Measurements from ENCODE around the gene LBHD1. TPM values are rescaled to one million over a fixed set of nuclear protein-coding genes. Genes with fewer than 3 reads are reported as not detected.

LBHD1 gene
- total RNA-seq, 4 donors from 2014 or later = 7.5 to 16.1 (median 10.1) TPM

DNA sequence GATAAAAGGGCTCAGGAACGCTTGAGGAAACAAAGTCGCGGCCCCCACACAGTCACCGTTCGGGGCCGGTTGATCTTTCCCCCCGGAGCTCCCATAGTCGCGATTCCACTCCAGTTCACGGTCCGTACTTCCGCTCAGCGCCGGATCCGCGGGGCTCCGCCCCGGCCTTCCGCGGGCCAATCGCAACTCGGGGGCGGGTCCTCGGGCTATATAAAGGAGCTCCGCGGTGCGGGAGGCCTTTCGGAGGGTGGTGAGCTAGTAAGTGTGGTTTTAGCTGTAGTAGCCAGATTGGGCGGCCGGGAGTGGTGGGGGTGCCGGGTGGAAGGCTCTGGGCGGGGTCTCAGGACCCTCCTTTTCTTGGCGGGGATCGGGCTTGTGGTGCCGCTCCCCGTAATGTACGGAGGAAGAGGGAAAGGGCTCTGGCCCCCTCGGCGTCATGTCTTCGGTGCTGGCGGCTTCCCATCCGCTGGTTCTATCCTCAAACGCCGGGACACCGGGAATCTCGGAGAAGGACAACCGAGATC, 6.9 kb downstream of the LBHD1 start, which contains the start of the genes C11orf98 and CSKMT:
C11orf98 (minus strand) TSS at position 136 of the 524 bp plus-strand sequence; CDS start at position 95, 41 bp downstream.
CSKMT (plus strand) TSS at position 238 of the 524 bp plus-strand sequence. CDS start 568 bp downstream, outside the sequence.
- H3K4me1 ChIP-seq = peaks cover 18 to 50% (median 37%) of the 10 kb centered on the region in 4 donors
- intact Hi-C loops (cut with DNase I; ENCODE audit: low total_unique reads) = no loop called here

DNA sequence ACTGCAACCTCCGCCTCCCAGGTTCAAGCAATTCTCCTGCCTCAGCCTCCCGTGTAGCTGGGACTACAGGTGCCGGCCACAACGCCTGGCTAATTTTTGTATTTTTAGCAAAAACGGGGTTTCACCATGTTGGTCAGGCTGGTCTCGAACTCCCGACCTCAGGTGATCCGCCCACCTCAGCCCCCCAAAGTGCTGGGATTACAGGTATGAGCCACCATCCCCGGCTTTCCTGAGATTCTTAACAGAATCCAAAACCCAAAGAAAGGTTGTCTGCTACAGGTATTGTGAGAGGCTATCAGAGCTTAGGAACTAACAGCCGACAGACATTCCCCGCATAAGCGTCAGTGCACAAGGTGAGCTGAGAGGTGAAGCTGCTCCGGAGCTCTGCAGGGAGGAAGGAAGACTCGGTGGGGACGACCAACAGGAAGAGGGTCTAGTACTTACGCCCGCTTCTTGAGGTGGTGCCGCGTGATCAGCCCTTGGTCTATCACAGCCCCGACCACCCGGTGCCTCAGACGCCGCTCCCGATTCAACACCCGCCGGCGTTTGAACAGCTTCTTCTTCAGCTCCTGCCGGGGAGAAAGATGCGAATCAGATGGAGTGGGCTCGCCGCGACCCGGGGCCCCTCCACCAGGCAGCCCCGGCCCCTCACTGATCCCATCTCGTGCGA, 7.5 kb downstream of the LBHD1 start:
- H3K36me3 ChIP-seq = peaks cover 0 to 6% (median 0%) of the 10 kb centered on the region in 4 donors
- H3K4me3 ChIP-seq = peak overlapping the region; percentile 55 to 77 (median 72)
- peak overlapping the region; percentile 93 to 97 (median 94) for H3K27ac ChIP-seq
- 1% methylated on average over 30 of the region's 36 CpGs; no CpG with 5 or more reads in 1 of the 2 donors for WGBS, 2 donors (ENCODE audit: low coverage in 1 of 2)
- H3K27me3 ChIP-seq = no peaks in the 10 kb centered on the region
- DNase-seq = peak; percentile 74
- TF ChIP-seq, protein P1, sequence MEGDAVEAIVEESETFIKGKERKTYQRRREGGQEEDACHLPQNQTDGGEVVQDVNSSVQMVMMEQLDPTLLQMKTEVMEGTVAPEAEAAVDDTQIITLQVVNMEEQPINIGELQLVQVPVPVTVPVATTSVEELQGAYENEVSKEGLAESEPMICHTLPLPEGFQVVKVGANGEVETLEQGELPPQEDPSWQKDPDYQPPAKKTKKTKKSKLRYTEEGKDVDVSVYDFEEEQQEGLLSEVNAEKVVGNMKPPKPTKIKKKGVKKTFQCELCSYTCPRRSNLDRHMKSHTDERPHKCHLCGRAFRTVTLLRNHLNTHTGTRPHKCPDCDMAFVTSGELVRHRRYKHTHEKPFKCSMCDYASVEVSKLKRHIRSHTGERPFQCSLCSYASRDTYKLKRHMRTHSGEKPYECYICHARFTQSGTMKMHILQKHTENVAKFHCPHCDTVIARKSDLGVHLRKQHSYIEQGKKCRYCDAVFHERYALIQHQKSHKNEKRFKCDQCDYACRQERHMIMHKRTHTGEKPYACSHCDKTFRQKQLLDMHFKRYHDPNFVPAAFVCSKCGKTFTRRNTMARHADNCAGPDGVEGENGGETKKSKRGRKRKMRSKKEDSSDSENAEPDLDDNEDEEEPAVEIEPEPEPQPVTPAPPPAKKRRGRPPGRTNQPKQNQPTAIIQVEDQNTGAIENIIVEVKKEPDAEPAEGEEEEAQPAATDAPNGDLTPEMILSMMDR (IDR thresholded peaks at IDR 0.05) = no peak
- no peak for TF ChIP-seq EP300 (IDR thresholded peaks at IDR 0.05; ENCODE audit: low read depth)
- TF ChIP-seq POLR2A (IDR thresholded peaks at IDR 0.05) = no peak
- TF ChIP-seq POLR2AphosphoS5 (IDR thresholded peaks at IDR 0.05) = no peak
- H3K9me3 ChIP-seq = no peaks in the 10 kb centered on the region
- peaks cover 18 to 44% (median 33%) of the 10 kb centered on the region in 4 donors for H3K4me1 ChIP-seq
- in situ Hi-C loops (cut with MboI; ENCODE audit: low pct_ligation_motif_present in 1 of 4, low pct_unique_long_range_greater_than_20kb in 1 of 4, low sequenced_read_pairs in 3 of 4) (no loop called here), intact Hi-C loops (cut with DNase I; ENCODE audit: low total_unique reads) (no loop called here)

More for the DNA sequence above, 6.9 kb downstream of the LBHD1 start, which contains the start of the genes C11orf98 and CSKMT:
- Histone ChIP-seq H3K36me3 (peaks cover 0 to 6% (median 0%) of the 10 kb centered on the region in 4 donors), H3K4me3 (peak within 1 kb of the TSS; percentile 55 to 77 (median 72)), H3K9me3 (no peaks in the 10 kb centered on the region), H3K27me3 (no peaks in the 10 kb centered on the region), H3K27ac (peak within 1 kb of the TSS; percentile 93 to 97 (median 94))
- TF ChIP-seq, protein P1 (IDR thresholded peaks at IDR 0.05) = no peak
- TF ChIP-seq POLR2A (IDR thresholded peaks at IDR 0.05) = peak; percentile 99
- peak; percentile 98 to 100 (median 100) for TF ChIP-seq POLR2AphosphoS5 (IDR thresholded peaks at IDR 0.05)
- WGBS, 2 donors (ENCODE audit: low coverage in 1 of 2) = 0% methylated on average over 44 of the region's 47 CpGs; no CpG with 5 or more reads in 1 of the 2 donors
- DNase-seq = peak; percentile 97
- in situ Hi-C loops (cut with MboI; ENCODE audit: low pct_ligation_motif_present in 1 of 4, low pct_unique_long_range_greater_than_20kb in 1 of 4, low sequenced_read_pairs in 3 of 4) = no loop called here

DNA sequence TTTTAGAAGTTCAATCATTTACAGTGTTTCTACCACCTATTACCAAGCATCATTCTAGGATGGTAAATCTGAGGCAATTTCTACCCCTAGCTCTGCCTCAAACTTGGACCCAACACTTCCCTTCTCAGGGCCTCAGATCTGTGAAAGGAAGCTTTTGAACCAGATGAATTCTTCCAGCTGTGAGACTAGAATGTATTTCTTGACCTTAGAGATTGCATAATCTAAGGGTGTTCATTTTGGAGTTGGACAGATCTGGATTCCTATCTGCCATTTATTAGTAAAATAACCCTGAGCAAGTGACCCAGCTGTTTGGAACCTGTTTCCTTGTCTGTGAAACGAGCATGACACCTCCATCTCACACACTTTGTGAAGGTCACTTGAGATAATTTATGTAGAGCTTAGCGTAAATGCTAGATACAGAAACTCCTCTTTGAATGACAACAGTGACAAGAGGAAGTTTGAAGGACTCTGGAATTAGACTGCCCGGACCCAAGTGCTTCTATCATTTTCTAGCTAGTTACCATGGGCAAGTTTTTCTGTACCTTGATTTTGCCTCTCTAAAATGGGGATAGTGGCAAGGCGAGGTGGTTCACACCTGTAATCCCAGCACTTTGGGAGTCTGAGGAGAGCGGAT, 15.2 kb downstream of the LBHD1 start:
- Histone ChIP-seq H3K9me3 (no peaks in the 10 kb centered on the region), H3K36me3 (no peaks in the 10 kb centered on the region), H3K4me3 (no peak overlapping the region), H3K27me3 (no peaks in the 10 kb centered on the region), H3K4me1 (peaks cover 5 to 12% (median 8%) of the 10 kb centered on the region in 4 donors), H3K27ac (no peak overlapping the region)
- no peak for DNase-seq
- TF ChIP-seq POLR2AphosphoS5 (IDR thresholded peaks at IDR 0.05) (no peak), POLR2A (IDR thresholded peaks at IDR 0.05) (no peak), EP300 (IDR thresholded peaks at IDR 0.05; ENCODE audit: low read depth) (no peak)
- TF ChIP-seq, protein P1 (IDR thresholded peaks at IDR 0.05) = no peak
- in situ Hi-C loops (cut with MboI; ENCODE audit: low pct_ligation_motif_present in 1 of 4, low pct_unique_long_range_greater_than_20kb in 1 of 4, low sequenced_read_pairs in 3 of 4) = no loop called here
- WGBS, 2 donors (ENCODE audit: low coverage in 1 of 2) = 67 to 71% methylated on average over 5 of the region's 5 CpGs
- intact Hi-C loops (cut with DNase I; ENCODE audit: low total_unique reads) = no loop called here

DNA sequence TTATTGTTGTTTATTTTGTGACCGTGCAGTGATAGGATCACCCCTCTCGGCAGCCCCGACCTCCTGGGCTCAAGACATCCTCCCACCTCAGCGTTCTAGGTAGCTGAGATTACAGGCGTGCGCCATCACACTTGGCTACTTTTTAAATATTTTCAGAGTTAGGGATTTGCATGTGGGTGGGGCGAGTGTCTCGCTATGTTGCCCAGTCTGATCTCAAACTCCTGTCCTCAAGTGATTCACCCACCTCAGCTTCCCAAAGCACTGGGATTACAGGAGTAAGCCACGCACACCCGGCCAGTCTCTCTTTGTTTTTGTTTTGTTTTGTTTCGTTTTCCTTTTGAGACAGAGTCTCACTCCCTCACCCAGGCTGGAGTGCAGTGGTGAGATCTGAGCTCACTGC, 17.8 kb downstream of the LBHD1 start:
- DNase-seq = no peak
- H3K36me3 ChIP-seq = peaks cover 0 to 5% (median 0%) of the 10 kb centered on the region in 4 donors
- peaks cover 9 to 19% (median 12%) of the 10 kb centered on the region in 4 donors for H3K4me1 ChIP-seq
- H3K27me3 ChIP-seq = no peaks in the 10 kb centered on the region
- no peak overlapping the region for H3K4me3 ChIP-seq
- intact Hi-C loops (cut with DNase I; ENCODE audit: low total_unique reads) = no loop called here
- TF ChIP-seq EP300 (IDR thresholded peaks at IDR 0.05; ENCODE audit: low read depth) (no peak), POLR2A (IDR thresholded peaks at IDR 0.05) (no peak), POLR2AphosphoS5 (IDR thresholded peaks at IDR 0.05) (no peak)
- TF ChIP-seq, protein P1 (IDR thresholded peaks at IDR 0.05) = no peak
- H3K27ac ChIP-seq = no peak overlapping the region
- 79 to 87% methylated on average over 4 to 11 of the region's 11 CpGs for WGBS, 2 donors (ENCODE audit: low coverage in 1 of 2)
- no peaks in the 10 kb centered on the region for H3K9me3 ChIP-seq
- in situ Hi-C loops (cut with MboI; ENCODE audit: low pct_ligation_motif_present in 1 of 4, low pct_unique_long_range_greater_than_20kb in 1 of 4, low sequenced_read_pairs in 3 of 4) = no loop called here

Measured in transverse colon (tissue), 4 donors.